Dermis blood vessel endothelial cell (primary cell): ENCODE data around the gene CSTB. TPM values are rescaled to one million over a fixed set of nuclear protein-coding genes. Genes with fewer than 3 reads are reported as not detected.

Source experiments
- DNase-seq: peaks from one replicate; pipeline ENCODE4 v3.0.0; 2010
- total RNA-seq: library from RNA; depleted of rRNA; stranded (reverse); fragments of >200 nt; gene quantifications from 2 replicates; pipeline ENCODE4 v1.2.3, GENCODE V29; 2014

The CSTB gene
- total RNA-seq, 1 donor from 2014 or later = 6.3 TPM

- DNase-seq = peak; percentile 35
These were observed 48.5 kb downstream of the CSTB start for GRCh38 chr21:43727519-43728153.

- DNase-seq = no peak
These were observed 49.2 kb downstream of the CSTB start for GRCh38 chr21:43726686-43727518.

Other genes with a start within 250 kb of the CSTB start
- 0.65 and 0.68 TPM in 2 replicates for gene HSF2BP, start 116.8 kb downstream of the CSTB start, total RNA-seq
- 36.1 and 40.6 TPM in 2 replicates for gene RRP1B, start 116.7 kb downstream of the CSTB start, total RNA-seq
- 47.0 and 87.4 TPM in 2 replicates for gene PDXK, start 57.2 kb downstream of the CSTB start, total RNA-seq
- gene RRP1, start 13.3 kb upstream of the CSTB start, total RNA-seq = 18.4 and 22.7 TPM in 2 replicates
- 56.8 and 153 TPM in 2 replicates for gene AGPAT3, start 88.9 kb upstream of the CSTB start, total RNA-seq
- 25.5 and 27.0 TPM in 2 replicates for gene TRAPPC10, start 236.0 kb upstream of the CSTB start, total RNA-seq